A549 treated with Mapracorat at 1 μM for 4 hours (cell line): ENCODE results near the gene REEP2. TPM values are rescaled to one million over a fixed set of nuclear protein-coding genes. Genes with fewer than 3 reads are reported as not detected.

Experiments
- total RNA-seq: library from RNA; stranded (reverse); fragments of 200-300 nt; extraction: Qiagen RNA extraction; gene quantifications from 5 replicates; pipeline ENCODE4 v1.2.3, GENCODE V29; 2022

REEP2 gene
- total RNA-seq, result 6.8 to 7.4 TPM (median 7.1 TPM) in 5 replicates

DNA sequence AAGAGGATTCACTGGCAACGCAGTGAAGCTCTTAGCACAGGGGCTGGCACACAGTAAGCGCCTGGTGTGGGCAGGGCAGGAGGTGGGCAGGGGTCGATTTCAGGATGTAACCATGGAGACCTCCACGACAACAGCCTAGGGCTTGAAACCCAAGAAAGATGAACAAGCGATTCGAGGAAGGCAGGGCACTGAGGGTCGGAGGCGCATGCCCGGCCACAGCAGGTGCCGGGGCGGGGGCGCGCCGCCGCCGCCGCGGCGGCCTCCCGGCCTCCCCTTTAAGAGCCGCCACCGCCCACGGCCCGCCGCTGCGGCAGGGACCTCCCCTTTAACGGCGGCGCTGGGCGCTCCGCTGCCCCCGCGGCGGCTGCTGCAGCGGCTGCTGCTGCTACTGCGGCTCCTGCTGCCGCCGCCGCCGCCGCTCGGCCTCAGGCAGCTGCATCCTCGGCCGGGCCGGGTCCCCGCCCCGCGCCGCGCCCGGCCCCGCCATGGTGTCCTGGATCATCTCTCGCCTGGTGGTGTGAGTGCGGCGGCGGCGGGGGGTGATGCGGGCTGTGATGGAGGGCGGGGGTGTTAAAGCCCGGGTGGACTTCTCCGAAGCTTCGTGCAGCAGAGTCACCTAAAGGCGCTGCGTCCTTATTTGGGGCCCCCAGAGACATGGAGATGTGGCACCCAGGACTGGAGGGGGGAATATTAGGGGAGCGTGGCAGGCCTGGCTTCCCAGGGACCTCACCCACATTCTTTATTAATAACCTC is at the start of gene REEP2:
Gene REEP2, plus strand, starts transcription at position 334 of the 753 bp plus-strand sequence. Its CDS starts 152 bp downstream, at position 486.

GRCh38 chr5:138465261-138466124 is 26.6 kb downstream of the REEP2 start, which contains the start of gene EGR1:
TSS of gene EGR1 (plus strand) at chr5:138465479. CDS start at chr5:138465762, 283 bp downstream.

Other genes with a start within 250 kb of the REEP2 start
- gene CDC23, start 225.7 kb upstream of the REEP2 start, total RNA-seq, result 23.0 to 28.9 TPM (median 27.7 TPM) in 5 replicates
- gene GFRA3, start 164.4 kb upstream of the REEP2 start, total RNA-seq, result 0.18 TPM in 1 of 5 replicates, not detected in the others
- gene CDC25C, start 107.3 kb upstream of the REEP2 start, total RNA-seq, result 8.2 to 11.9 TPM (median 10.5 TPM) in 5 replicates
- 17.3 to 21.6 TPM (median 19.5 TPM) in 5 replicates for gene FAM53C, start 100.8 kb upstream of the REEP2 start, total RNA-seq
- 34.0 to 43.3 TPM (median 39.9 TPM) in 5 replicates for gene KDM3B, start 86.4 kb upstream of the REEP2 start, total RNA-seq
- gene EGR1, start 26.4 kb downstream of the REEP2 start, total RNA-seq, result 8.9 to 13.8 TPM (median 12.0 TPM) in 5 replicates
- gene ETF1, start 104.2 kb downstream of the REEP2 start, total RNA-seq, result 118 to 136 TPM (median 121 TPM) in 5 replicates
- 307 to 338 TPM (median 328 TPM) in 5 replicates for gene HSPA9, start 136.3 kb downstream of the REEP2 start, total RNA-seq